Heart left ventricle (tissue), 13 donors: Measurements from ENCODE around the gene APCDD1.

Experiments used
- CTCF ChIP-seq, 12 donors: fragments of 200-600 bp; sonication (generic) in 4 of 12; IDR thresholded peaks; one replicate each; pipeline versions ENCODE4 v1.5.0 to v1.8.0; 2018 to 2022; ENCODE audit warnings: antibody characterized with exemption in 12 of 12, mild to moderate bottlenecking in 5 of 12
- POLR2A ChIP-seq, 2 donors: fragments of 450-650 bp; IDR thresholded peaks; one replicate each; pipeline ENCODE4 v1.6.1; 2017; ENCODE audit warnings: antibody characterized with exemption in 2 of 2, mild to moderate bottlenecking in 2 of 2, moderate library complexity in 2 of 2
- donor health status: ischemic (EF 13 %, LVEDD 7.1; RV severe dilation, severe dysfunction).
- donor health status: DM: no; HTN: yes; CAD: no.
- donor health status: DM: no; HTN: no; CAD: no.
- donor health status: ischemic (EF 25% LVEDD 6.9; RV normal size, moderate dysfunction).
- donor health status: ischemic (EF 25% LVEDD 5.7; RV mildly dilated, moderate dysfunction).
- donor health status: ischemic (EF 35%, LVEDD 5.7; RV mildly dilated, moderate dysfunction).
- donor health status: nonischemic (EF 11% LVEDD 7.7; RV severe dilation, severe dysfunction).
- donor health status: DM: yes; HTN: yes; CAD: no.
- donor health status: PGD.
- donor health status: ischemic (EF 29% LVEDD 5.4; RV normal size, mild dysfunction).
- donor health status: nonischemic (EF 23%, LVEDD 6.1; RV moderate dilation, normal function).

GRCh38 chr18:10424585-10425307 is 29.7 kb upstream of the APCDD1 start:
- TF ChIP-seq CTCF (IDR thresholded peaks at IDR 0.05): no peak
- TF ChIP-seq POLR2A (IDR thresholded peaks at IDR 0.05): no peak
